Neural progenitor cell (in vitro differentiated cells): ENCODE results near the gene GLI2. TPM values are rescaled to one million over a fixed set of nuclear protein-coding genes. Genes with fewer than 3 reads are reported as not detected.

Experiments used
- DNase-seq: peaks from one replicate; pipeline ENCODE4 v3.0.0-alpha.2; 2016; ENCODE audit warnings: low spot score
- H2AFZ ChIP-seq: fragments of 200-600 bp; sonication (generic); replicated peaks from 2 replicates; pipeline ENCODE4 v1.6.1; 2016; ENCODE audit warnings: antibody characterized with exemption
- H3F3A ChIP-seq: fragments of 200-600 bp; sonication (generic); 2 replicates; pipeline ENCODE4 v1.6.1; 2016; ENCODE audit warnings: antibody characterized with exemption, low read depth
- H3K27ac ChIP-seq: fragments of 200-600 bp; sonication (generic); 2 replicates; pipeline ENCODE4 v1.5.1; 2016; ENCODE audit warnings: mild to moderate bottlenecking
- H3K27me3 ChIP-seq: fragments of 200-600 bp; sonication (generic); 2 replicates; pipeline ENCODE4 v1.6.1; 2016; ENCODE audit warnings: mild to moderate bottlenecking, moderate library complexity
- H3K36me3 ChIP-seq: fragments of 200-600 bp; sonication (generic); 2 replicates; pipeline ENCODE4 v1.5.1; 2016
- H3K4me1 ChIP-seq: fragments of 200-600 bp; sonication (generic); 2 replicates; pipeline ENCODE4 v1.6.1; 2016; ENCODE audit warnings: mixed run types
- H3K4me2 ChIP-seq: fragments of 200-600 bp; sonication (generic); 2 replicates; pipeline ENCODE4 v1.6.1; 2016
- H3K4me3 ChIP-seq: fragments of 200-600 bp; sonication (generic); 2 replicates; pipeline ENCODE4 v1.5.1; 2016
- H3K79me2 ChIP-seq: fragments of 200-600 bp; sonication (generic); 2 replicates; pipeline ENCODE4 v1.6.1; 2016; ENCODE audit warnings: low read depth
- H3K9ac ChIP-seq: fragments of 200-600 bp; sonication (generic); 2 replicates; pipeline ENCODE4 v1.6.1; 2016
- H3K9me3 ChIP-seq: fragments of 200-600 bp; sonication (generic); 2 replicates; pipeline ENCODE4 v1.5.1; 2016; ENCODE audit warnings: low read depth
- H4K20me1 ChIP-seq: fragments of 200-600 bp; sonication (generic); 2 replicates; pipeline ENCODE4 v1.6.1; 2016; ENCODE audit warnings: low read depth
- H3K27ac Mint-ChIP-seq: 3 replicates; pipeline ENCODE4 v1.8.0; 2021; ENCODE audit warnings: mixed read lengths
- H3K27me3 Mint-ChIP-seq: 2 replicates; pipeline ENCODE4 v1.8.0; 2022; ENCODE audit warnings: low read depth, mild to moderate bottlenecking, inconsistent platforms, moderate library complexity, mixed read lengths; ENCODE audit not compliant: insufficient read depth
- H3K36me3 Mint-ChIP-seq: 3 replicates; pipeline ENCODE4 v1.8.0; 2021; ENCODE audit warnings: mixed read lengths
- H3K4me1 Mint-ChIP-seq: 3 replicates; pipeline ENCODE4 v1.8.0; 2021; ENCODE audit warnings: mixed read lengths
- H3K4me3 Mint-ChIP-seq: 3 replicates; pipeline ENCODE4 v1.8.0; 2021; ENCODE audit warnings: mild to moderate bottlenecking, moderate library complexity, mixed read lengths
- H3K9me3 Mint-ChIP-seq: 3 replicates; pipeline ENCODE4 v1.8.0; 2020; ENCODE audit warnings: mixed read lengths
- EZH2 ChIP-seq: fragments of 200-600 bp; sonication (generic); IDR thresholded peaks from 2 replicates; pipeline ENCODE4 v1.6.1; 2017; ENCODE audit warnings: antibody characterized with exemption, mild to moderate bottlenecking, moderate library complexity
- EZH2phosphoT487 ChIP-seq: fragments of 200-600 bp; sonication (generic); IDR thresholded peaks from 2 replicates; pipeline ENCODE4 v1.6.1; 2017; ENCODE audit warnings: antibody characterized with exemption
- total RNA-seq: library from RNA; depleted of rRNA; stranded (reverse); fragments of >200 nt; gene quantifications from 2 replicates; pipeline ENCODE4 v1.2.3, GENCODE V29; 2015; ENCODE audit warnings: low replicate concordance
- TF ChIP-seq, protein P1 (sequence below): fragments of 200-600 bp; sonication (generic); IDR thresholded peaks from 2 replicates; pipeline ENCODE4 v1.5.1; 2017; ENCODE audit warnings: antibody characterized with exemption, mild to moderate bottlenecking

The GLI2 gene
- total RNA-seq, 1 donor from 2014 or later = 9.4 TPM

DNA sequence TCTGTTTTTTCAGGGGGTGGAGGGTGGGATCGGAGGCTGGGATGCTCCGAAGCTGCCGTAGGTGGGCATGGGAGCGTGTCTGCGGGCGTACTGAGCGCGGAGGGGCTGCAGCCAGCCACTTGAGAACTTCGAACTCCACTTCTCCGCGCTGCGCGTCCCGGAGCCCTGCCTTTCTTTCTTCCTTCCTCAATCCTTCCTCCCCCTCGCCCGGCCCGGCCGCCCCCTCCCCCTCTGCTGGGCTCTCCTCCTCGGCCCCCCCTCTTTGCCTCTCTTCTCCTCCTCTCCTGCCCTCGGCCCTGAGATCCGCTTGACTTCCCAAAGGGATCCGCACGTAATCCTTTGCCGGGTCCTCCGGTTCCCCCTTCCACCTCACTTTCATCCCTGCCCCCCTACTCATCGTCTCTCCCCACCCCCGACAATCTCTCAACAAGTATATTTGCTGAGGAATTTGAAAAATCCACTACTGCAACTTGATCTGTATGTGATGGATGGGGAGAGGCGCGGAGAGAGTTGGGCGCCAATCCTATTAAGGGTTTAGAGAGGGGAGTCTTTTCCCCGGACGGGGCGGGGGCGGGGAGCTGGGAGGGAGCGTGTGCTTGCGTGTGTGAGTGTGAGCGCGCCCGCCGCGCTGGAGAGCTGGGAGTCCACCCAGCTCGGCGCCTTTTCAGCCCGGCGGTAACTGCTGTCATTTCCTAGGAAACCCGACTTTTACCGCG is 1.1 kb downstream of the GLI2 start:
- no peak overlapping the region for H2AFZ ChIP-seq
- Mint-ChIP-seq H3K27ac (peak overlapping the region; percentile 93), H3K4me3 (peak overlapping the region; percentile 93), H3K9me3 (no peaks in the 10 kb centered on the region), H3K36me3 (peaks cover 12% of the 10 kb centered on the region), H3K4me1 (peaks cover 58% of the 10 kb centered on the region), H3K27me3 (peaks cover 7% of the 10 kb centered on the region)
- H3K36me3 ChIP-seq = no peaks in the 10 kb centered on the region
- H3K9ac ChIP-seq = peak overlapping the region; percentile 83
- TF ChIP-seq EZH2phosphoT487 (no peak), EZH2 (no peak)
- TF ChIP-seq, protein P1, sequence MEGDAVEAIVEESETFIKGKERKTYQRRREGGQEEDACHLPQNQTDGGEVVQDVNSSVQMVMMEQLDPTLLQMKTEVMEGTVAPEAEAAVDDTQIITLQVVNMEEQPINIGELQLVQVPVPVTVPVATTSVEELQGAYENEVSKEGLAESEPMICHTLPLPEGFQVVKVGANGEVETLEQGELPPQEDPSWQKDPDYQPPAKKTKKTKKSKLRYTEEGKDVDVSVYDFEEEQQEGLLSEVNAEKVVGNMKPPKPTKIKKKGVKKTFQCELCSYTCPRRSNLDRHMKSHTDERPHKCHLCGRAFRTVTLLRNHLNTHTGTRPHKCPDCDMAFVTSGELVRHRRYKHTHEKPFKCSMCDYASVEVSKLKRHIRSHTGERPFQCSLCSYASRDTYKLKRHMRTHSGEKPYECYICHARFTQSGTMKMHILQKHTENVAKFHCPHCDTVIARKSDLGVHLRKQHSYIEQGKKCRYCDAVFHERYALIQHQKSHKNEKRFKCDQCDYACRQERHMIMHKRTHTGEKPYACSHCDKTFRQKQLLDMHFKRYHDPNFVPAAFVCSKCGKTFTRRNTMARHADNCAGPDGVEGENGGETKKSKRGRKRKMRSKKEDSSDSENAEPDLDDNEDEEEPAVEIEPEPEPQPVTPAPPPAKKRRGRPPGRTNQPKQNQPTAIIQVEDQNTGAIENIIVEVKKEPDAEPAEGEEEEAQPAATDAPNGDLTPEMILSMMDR = no peak
- no peaks in the 10 kb centered on the region for H3K9me3 ChIP-seq
- H3K4me3 ChIP-seq = peak overlapping the region; percentile 89
- peak; percentile 94 for DNase-seq
- H4K20me1 ChIP-seq = peaks cover 36% of the 10 kb centered on the region
- H3K4me1 ChIP-seq = peaks cover 40% of the 10 kb centered on the region
- peak overlapping the region; percentile 81 for H3K4me2 ChIP-seq
- H3F3A ChIP-seq = peaks cover 58% of the 10 kb centered on the region
- H3K79me2 ChIP-seq = peaks cover 67% of the 10 kb centered on the region
- no peaks in the 10 kb centered on the region for H3K27me3 ChIP-seq
- H3K27ac ChIP-seq = peak overlapping the region; percentile 88

DNA sequence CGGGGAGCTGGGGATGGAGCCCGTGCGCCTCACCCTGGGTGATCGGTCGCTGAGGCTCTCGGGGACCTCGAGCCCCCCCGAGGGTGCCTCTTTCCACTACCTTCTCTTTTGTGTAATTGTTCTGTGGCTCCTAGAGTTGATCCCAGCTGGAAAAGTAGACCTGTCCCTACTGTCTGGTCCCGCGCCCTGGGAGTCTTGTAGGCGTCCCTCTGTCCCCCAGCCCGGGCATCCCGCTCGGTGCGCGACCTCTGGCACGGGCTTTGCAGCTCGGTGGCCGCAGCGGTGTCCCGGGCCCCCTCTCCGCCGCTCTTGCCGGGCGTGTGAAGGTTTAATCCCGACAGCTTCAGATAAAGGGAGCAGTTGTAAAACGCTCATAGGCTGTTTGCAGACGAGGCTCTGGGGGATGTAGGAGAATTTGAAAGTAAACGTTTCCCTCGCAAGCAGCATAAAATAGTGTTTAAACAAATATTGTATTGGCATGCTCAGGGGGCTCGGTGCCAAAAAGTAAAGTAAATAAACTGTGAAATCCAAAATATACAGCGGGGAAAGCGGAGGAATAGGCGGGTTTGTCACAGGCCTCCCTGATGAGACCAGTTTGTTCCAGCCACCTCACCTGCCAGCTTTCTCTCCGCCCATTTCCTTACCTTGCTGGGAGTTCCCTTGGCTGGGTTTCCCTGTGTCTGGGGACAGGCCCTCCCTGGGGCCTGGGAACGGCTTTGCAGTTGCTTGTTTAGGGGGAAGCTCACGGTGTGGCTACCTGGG is 1.9 kb downstream of the GLI2 start:
- peak overlapping the region; percentile 89 for H3K4me3 ChIP-seq
- no peaks in the 10 kb centered on the region for H3K27me3 ChIP-seq
- H3K27ac ChIP-seq = peak overlapping the region; percentile 88
- H3K79me2 ChIP-seq = peaks cover 75% of the 10 kb centered on the region
- peak overlapping the region; percentile 81 for H3K4me2 ChIP-seq
- TF ChIP-seq EZH2 (no peak), EZH2phosphoT487 (no peak)
- TF ChIP-seq, protein P1 = no peak
- H3K36me3 ChIP-seq = no peaks in the 10 kb centered on the region
- H3F3A ChIP-seq = peaks cover 65% of the 10 kb centered on the region
- H4K20me1 ChIP-seq = peaks cover 42% of the 10 kb centered on the region
- Mint-ChIP-seq H3K36me3 (peaks cover 12% of the 10 kb centered on the region), H3K4me3 (peak overlapping the region; percentile 93), H3K4me1 (peaks cover 64% of the 10 kb centered on the region), H3K27ac (peak overlapping the region; percentile 90), H3K27me3 (peaks cover 7% of the 10 kb centered on the region), H3K9me3 (no peaks in the 10 kb centered on the region)
- peak overlapping the region; percentile 59 for H3K9ac ChIP-seq
- H2AFZ ChIP-seq = no peak overlapping the region
- peaks cover 44% of the 10 kb centered on the region for H3K4me1 ChIP-seq
- peak; percentile 81 for DNase-seq
- H3K9me3 ChIP-seq = no peaks in the 10 kb centered on the region

DNA sequence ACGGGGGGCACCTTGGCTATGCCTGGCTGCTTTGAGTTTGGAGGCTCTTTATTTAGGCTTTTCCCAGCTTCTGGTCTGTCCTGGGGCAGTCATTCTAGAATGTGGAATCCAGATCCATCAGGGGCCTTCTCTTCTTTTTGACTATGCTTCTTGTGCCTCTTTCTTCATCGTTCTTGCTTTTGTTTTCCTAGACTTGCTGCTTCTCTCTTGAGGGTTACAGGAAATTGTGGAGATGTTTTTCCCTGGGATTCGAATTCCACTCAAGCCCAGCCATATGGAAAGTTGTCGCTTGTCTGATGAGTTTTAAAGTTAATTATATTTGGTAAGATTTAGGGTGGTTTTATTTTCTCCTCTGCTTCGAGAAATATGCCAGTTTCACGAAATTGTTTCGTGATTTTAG is 2.4 kb downstream of the GLI2 start:
- Histone ChIP-seq H4K20me1 (peaks cover 48% of the 10 kb centered on the region), H3K79me2 (peaks cover 81% of the 10 kb centered on the region), H3K4me2 (peak overlapping the region; percentile 81), H3K4me3 (peak overlapping the region; percentile 89), H3K9me3 (no peaks in the 10 kb centered on the region), H3F3A (peaks cover 71% of the 10 kb centered on the region), H3K4me1 (peaks cover 49% of the 10 kb centered on the region), H3K9ac (no peak overlapping the region), H2AFZ (no peak overlapping the region), H3K36me3 (no peaks in the 10 kb centered on the region), H3K27ac (peak overlapping the region; percentile 94), H3K27me3 (no peaks in the 10 kb centered on the region)
- Mint-ChIP-seq H3K36me3 (peaks cover 7% of the 10 kb centered on the region), H3K27ac (peak overlapping the region; percentile 83), H3K4me1 (peaks cover 64% of the 10 kb centered on the region), H3K27me3 (peaks cover 8% of the 10 kb centered on the region), H3K4me3 (peak overlapping the region; percentile 93), H3K9me3 (no peaks in the 10 kb centered on the region)
- TF ChIP-seq, protein P1 = no peak
- no peak for DNase-seq
